Prostate gland (tissue), 2 donors: ENCODE results near the gene DGKB. TPM values are rescaled to one million over a fixed set of nuclear protein-coding genes. Genes with fewer than 3 reads are reported as not detected.
A peak's percentile ranks its signal among the peaks of the same experiment; 100 is the strongest.

Experiments used
- DNase-seq: peaks from one replicate; pipeline ENCODE4 v3.0.0-alpha.2; 2019; ENCODE audit warnings: low spot score
- H3K27ac ChIP-seq, 2 donors: fragments of 200-600 bp; sonication (generic); 2 replicates each; pipeline ENCODE4 v1.5.1; 2017 to 2019
- H3K27me3 ChIP-seq: fragments of 200-600 bp; sonication (generic); replicated peaks from 2 replicates; pipeline ENCODE4 v1.5.1; 2019; ENCODE audit not compliant: insufficient read depth
- H3K36me3 ChIP-seq, 2 donors: fragments of 200-600 bp; sonication (generic); 1 replicate in 1 of 2; 2 replicates in 1 of 2; pipeline versions ENCODE4 v1.5.1 to v1.8.1; 2017 to 2019
- H3K4me1 ChIP-seq: fragments of 200-600 bp; sonication (generic); replicated peaks from 2 replicates; pipeline ENCODE4 v1.5.1; 2019
- H3K4me3 ChIP-seq, 2 donors: fragments of 200-600 bp; sonication (generic); 2 replicates each; pipeline ENCODE4 v1.5.1; 2017 to 2019
- H3K9me3 ChIP-seq: fragments of 200-600 bp; sonication (generic); 2 replicates; pipeline ENCODE4 v1.5.1; 2017
- POLR2A ChIP-seq: fragments of 450-650 bp; IDR thresholded peaks from one replicate; pipeline ENCODE4 v1.6.1; 2016; ENCODE audit warnings: antibody characterized with exemption, mild to moderate bottlenecking
- POLR2AphosphoS5 ChIP-seq: sonication (generic); formaldehyde crosslinking; IDR thresholded peaks from one replicate; pipeline ENCODE4 v1.6.1; 2017; ENCODE audit warnings: antibody characterized with exemption
- WGBS: methylation state at CpG from one replicate; pipeline ENCODE4 v1.1.5; 2018; 5-methylcytosine and 5-hydroxymethylcytosine counted together
- intact Hi-C: fragments of 100-400 bp; cut with DNase I; formaldehyde crosslinking; loops from one replicate; pipeline ENCODE4 v1.14.2; 2022
- total RNA-seq, 2 donors: library from RNA; depleted of rRNA; stranded (reverse); fragments of >200 nt; gene quantifications; one replicate each; pipeline ENCODE4 v1.1.0, GENCODE V29; 2016
- TF ChIP-seq, protein P1 (sequence below), 4 experiments: fragments of 200-600 bp in 2 of 4; fragments of 450-650 bp in 2 of 4; sonication (generic) in 2 of 4; IDR thresholded peaks; 1 replicate in 3 of 4; 2 replicates in 1 of 4; pipeline ENCODE4 v1.5.1; 2016 to 2019; ENCODE audit warnings: antibody characterized with exemption in 4 of 4, mild to moderate bottlenecking in 2 of 4, moderate library complexity in 2 of 4

DGKB gene
- total RNA-seq, 2 donors from 2014 or later: 0.45 TPM; not detected in 1

DNA sequence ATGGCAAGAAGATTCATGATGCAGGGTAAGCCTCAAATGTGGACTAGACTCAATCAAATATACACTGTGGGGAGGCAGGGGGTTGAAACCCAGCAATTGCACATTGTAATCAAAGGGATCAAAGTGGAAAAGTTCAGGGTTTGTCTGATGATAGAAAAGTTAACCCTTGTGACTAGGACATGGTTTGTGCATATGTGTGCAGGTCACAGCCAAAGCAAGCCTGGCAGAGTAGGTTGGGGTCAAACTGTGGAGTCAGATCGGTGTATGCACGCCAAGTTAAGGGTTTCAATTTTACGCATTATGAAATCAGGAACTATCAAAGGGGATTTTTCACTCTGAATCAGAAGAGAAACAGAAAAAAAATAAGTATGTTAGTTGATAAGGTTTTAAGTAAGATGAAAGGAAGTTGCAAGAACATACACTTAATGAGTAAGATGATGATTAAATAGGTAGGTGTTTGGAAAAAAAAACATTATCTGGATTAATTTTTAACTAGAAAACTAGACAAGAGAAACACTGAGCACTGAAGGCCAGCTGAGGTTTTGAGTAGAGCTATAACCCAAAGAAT, 188.3 kb downstream of the DGKB start:
- Histone ChIP-seq H3K4me1 (no peaks in the 10 kb centered on the region), H3K9me3 (no peaks in the 10 kb centered on the region), H3K27ac (no peak overlapping the region), H3K4me3 (no peak overlapping the region), H3K36me3 (no peaks in the 10 kb centered on the region), H3K27me3 (no peaks in the 10 kb centered on the region)
- TF ChIP-seq POLR2A (no peak), POLR2AphosphoS5 (no peak)
- TF ChIP-seq, protein P1, sequence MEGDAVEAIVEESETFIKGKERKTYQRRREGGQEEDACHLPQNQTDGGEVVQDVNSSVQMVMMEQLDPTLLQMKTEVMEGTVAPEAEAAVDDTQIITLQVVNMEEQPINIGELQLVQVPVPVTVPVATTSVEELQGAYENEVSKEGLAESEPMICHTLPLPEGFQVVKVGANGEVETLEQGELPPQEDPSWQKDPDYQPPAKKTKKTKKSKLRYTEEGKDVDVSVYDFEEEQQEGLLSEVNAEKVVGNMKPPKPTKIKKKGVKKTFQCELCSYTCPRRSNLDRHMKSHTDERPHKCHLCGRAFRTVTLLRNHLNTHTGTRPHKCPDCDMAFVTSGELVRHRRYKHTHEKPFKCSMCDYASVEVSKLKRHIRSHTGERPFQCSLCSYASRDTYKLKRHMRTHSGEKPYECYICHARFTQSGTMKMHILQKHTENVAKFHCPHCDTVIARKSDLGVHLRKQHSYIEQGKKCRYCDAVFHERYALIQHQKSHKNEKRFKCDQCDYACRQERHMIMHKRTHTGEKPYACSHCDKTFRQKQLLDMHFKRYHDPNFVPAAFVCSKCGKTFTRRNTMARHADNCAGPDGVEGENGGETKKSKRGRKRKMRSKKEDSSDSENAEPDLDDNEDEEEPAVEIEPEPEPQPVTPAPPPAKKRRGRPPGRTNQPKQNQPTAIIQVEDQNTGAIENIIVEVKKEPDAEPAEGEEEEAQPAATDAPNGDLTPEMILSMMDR (IDR thresholded peaks at IDR 0.05): no peak
- DNase-seq: no peak
- intact Hi-C loops: no loop called here
- WGBS: 86% methylated on average over 3 of the region's 3 CpGs

GRCh38 chr7:14698239-14698638, 204.3 kb downstream of the DGKB start:
- Histone ChIP-seq H3K4me1 (no peaks in the 10 kb centered on the region), H3K9me3 (no peaks in the 10 kb centered on the region), H3K4me3 (no peak overlapping the region), H3K27ac (no peak overlapping the region), H3K27me3 (no peaks in the 10 kb centered on the region), H3K36me3 (no peaks in the 10 kb centered on the region)
- no peak for DNase-seq
- intact Hi-C loops: no loop called here
- TF ChIP-seq POLR2AphosphoS5 (no peak), POLR2A (no peak)
- TF ChIP-seq, protein P1 (IDR thresholded peaks at IDR 0.05): no peak

DNA sequence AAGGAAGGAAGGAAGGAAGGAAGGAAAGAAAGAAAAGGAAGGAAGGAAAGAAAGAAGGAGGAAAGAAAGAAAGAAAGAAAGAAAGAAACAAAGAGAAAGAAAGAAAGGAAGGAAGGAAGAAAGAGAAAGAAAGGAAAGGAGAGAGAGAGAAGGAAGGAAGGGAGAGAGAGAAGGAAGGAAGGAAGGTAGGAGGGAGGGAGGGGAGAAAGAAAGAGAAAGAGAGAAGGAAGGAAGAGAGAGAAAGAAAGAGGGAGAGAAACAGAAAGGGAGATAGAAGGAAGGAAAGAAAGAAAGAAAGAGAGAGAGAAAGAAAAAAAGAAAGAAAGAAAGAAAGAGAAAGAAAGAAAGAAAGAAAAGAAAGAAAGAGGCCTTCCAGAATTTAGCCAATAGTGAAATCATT, 204.9 kb downstream of the DGKB start:
- TF ChIP-seq POLR2AphosphoS5 (no peak), POLR2A (no peak)
- TF ChIP-seq, protein P1 (IDR thresholded peaks at IDR 0.05): no peak
- Histone ChIP-seq H3K36me3 (no peaks in the 10 kb centered on the region), H3K4me1 (no peaks in the 10 kb centered on the region), H3K4me3 (no peak overlapping the region), H3K27me3 (no peaks in the 10 kb centered on the region), H3K27ac (no peak overlapping the region), H3K9me3 (no peaks in the 10 kb centered on the region)
- intact Hi-C loops: no loop called here
- DNase-seq: no peak

DNA sequence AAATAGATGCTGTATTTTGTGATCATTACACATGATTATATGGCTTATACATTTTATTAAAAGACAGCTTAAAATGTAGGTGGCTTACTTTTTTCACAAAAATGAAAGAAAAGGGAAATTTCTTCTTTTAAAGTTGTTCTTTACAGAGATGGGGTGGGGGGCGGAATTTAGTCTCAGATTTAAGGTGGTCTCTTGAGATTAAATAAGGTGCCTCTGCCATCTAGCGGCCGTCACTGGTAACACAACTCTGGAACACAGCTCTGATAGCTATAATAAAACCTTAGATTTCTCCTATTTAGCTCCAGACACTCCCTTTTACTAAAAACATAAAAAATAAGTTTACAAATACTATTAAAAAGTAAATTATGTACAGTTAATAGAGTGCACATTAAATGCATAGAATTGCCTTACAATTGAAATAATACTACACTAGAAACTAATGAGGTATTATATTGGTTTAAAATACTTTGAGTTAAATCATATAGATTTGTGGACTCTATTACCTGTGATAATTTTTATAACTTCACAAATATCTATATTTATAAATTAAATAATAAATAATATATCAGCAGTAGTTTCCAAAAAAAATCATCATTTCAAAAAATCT, 210.9 kb downstream of the DGKB start:
- WGBS: 1% methylated on average over 3 of the region's 3 CpGs
- no peaks in the 10 kb centered on the region for H3K9me3 ChIP-seq
- no peak overlapping the region for H3K4me3 ChIP-seq
- no peaks in the 10 kb centered on the region for H3K36me3 ChIP-seq
- H3K4me1 ChIP-seq: no peaks in the 10 kb centered on the region
- no peaks in the 10 kb centered on the region for H3K27me3 ChIP-seq
- DNase-seq: peak; percentile 34
- intact Hi-C loops: loop anchor here (5.0 kb wide), 1 partner anchor 1409 kb away; no protein-coding TSS in a partner anchor
- H3K27ac ChIP-seq: no peak overlapping the region
- no peak for TF ChIP-seq POLR2AphosphoS5
- no peak for TF ChIP-seq POLR2A
- TF ChIP-seq, protein P1 (IDR thresholded peaks at IDR 0.05): peak; percentile 63 to 73 (median 69)

DNA sequence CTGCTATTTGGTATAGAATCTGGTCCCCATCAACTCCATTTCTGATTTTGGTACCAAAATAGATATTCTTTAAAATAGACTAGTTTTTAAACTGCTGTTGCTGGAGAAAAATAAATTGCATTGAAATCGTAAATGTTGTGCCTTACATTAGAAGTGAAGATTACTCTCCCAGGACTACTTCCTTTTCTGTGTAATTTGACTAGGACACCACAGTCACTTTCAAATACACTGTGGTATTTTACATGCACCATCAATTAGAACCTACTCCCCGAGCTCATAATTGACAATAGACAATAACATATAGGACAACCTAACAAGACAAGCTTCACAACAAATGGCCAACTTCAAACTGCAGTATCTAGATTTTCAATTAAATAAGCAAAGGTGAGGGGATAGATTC, 211.5 kb downstream of the DGKB start:
- TF ChIP-seq, protein P1 (IDR thresholded peaks at IDR 0.05): no peak
- TF ChIP-seq POLR2A: no peak
- TF ChIP-seq POLR2AphosphoS5: no peak
- H3K4me1 ChIP-seq: no peaks in the 10 kb centered on the region
- H3K27ac ChIP-seq: no peak overlapping the region
- H3K9me3 ChIP-seq: no peaks in the 10 kb centered on the region
- no peak overlapping the region for H3K4me3 ChIP-seq
- no peaks in the 10 kb centered on the region for H3K27me3 ChIP-seq
- DNase-seq: no peak
- no peaks in the 10 kb centered on the region for H3K36me3 ChIP-seq
- WGBS: 66% methylated on average over 2 of the region's 2 CpGs
- intact Hi-C loops: loop anchor here (5.0 kb wide), 1 partner anchor 1409 kb away; no protein-coding TSS in a partner anchor
